Fibroblast of the aortic adventitia (primary cell): ENCODE data around the gene WDR46. TPM values are rescaled to one million over a fixed set of nuclear protein-coding genes. Genes with fewer than 3 reads are reported as not detected.

Experiments
- DNase-seq: peaks from one replicate; pipeline ENCODE4 v3.0.0-alpha.2; 2010; ENCODE audit warnings: low read depth
- H3K4me3 ChIP-seq: 2 replicates; pipeline ENCODE4 v1.5.1; 2011; ENCODE audit warnings: low read depth, mild to moderate bottlenecking, control low read depth, low read length, moderate library complexity
- CTCF ChIP-seq: IDR thresholded peaks from 2 replicates; pipeline ENCODE4 v1.5.1; 2011; ENCODE audit warnings: mild to moderate bottlenecking, low read length, control low read depth, inconsistent platforms; ENCODE audit not compliant: insufficient read depth
- total RNA-seq: library from RNA; depleted of rRNA; stranded (reverse); fragments of >200 nt; gene quantifications from 2 replicates; pipeline ENCODE4 v1.2.3, GENCODE V29; 2012; ENCODE audit warnings: low replicate concordance

Gene WDR46
- total RNA-seq, 1 donor, result 85.0 TPM

- peak; percentile 99 for DNase-seq
- peak within 1 kb of the TSS; percentile 70 for H3K4me3 ChIP-seq
- TF ChIP-seq CTCF, result no peak
These were observed 28.8 kb upstream of the WDR46 start, which contains the start of gene ZBTB22 for GRCh38 chr6:33317669-33318425. Gene ZBTB22 (minus strand): TSS chr6:33317744. CDS start chr6:33316916, 828 bp downstream.

- DNase-seq, result no peak
- H3K4me3 ChIP-seq, result peak overlapping the region; percentile 70
- no peak for TF ChIP-seq CTCF
These were observed 28.3 kb upstream of the WDR46 start for GRCh38 chr6:33317419-33317668.

GRCh38 chr6:33316603-33317418, 27.8 kb upstream of the WDR46 start:
- no peak for TF ChIP-seq CTCF
- peak overlapping the region; percentile 66 for H3K4me3 ChIP-seq
- no peak for DNase-seq

GRCh38 chr6:33315793-33316602, 27.0 kb upstream of the WDR46 start:
- no peak overlapping the region for H3K4me3 ChIP-seq
- no peak for TF ChIP-seq CTCF
- DNase-seq, result no peak

- TF ChIP-seq CTCF, result no peak
- no peak for DNase-seq
- peak overlapping the region; percentile 92 for H3K4me3 ChIP-seq
These were observed 26.1 kb upstream of the WDR46 start for GRCh38 chr6:33314943-33315792.

- DNase-seq, result peak; percentile 74
- no peak for TF ChIP-seq CTCF
- H3K4me3 ChIP-seq, result peak overlapping the region; percentile 92
These were observed 25.5 kb upstream of the WDR46 start for GRCh38 chr6:33314515-33314942.
